Superior temporal gyrus (tissue), 1 donor: ENCODE measurements around the gene CCDC124.
"Not testable (repeated sequence)": the region's sequence is repeated elsewhere in the genome, so short reads cannot be mapped to it uniquely, and the experiment has no call there.

ENCODE experiments used
- DNase-seq: peaks from one replicate; pipeline ENCODE4 v3.0.0-alpha.2; 2016; ENCODE audit errors: extremely low spot score

The CCDC124 gene

DNA sequence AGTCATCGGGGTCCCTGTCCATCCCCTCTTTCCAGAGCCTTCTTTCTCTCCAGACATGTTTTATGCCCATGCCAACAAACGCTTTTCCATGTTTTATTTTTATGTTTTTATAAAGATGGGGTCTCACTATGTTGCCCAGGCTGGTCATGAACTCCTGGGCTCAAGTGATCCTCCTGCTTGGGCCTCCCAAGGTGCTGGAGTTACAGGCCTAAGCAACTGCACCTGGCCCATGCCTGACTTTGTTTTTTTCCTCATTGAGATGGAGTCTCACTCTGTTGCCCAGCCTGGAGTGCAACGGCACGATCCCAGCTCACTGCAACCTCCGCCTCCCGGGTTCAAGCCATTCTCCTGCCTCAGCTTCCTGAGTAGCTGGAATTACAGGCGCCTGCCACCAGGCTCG is 53.8 kb downstream of the CCDC124 start:
- DNase-seq = not testable (repeated sequence)

DNA sequence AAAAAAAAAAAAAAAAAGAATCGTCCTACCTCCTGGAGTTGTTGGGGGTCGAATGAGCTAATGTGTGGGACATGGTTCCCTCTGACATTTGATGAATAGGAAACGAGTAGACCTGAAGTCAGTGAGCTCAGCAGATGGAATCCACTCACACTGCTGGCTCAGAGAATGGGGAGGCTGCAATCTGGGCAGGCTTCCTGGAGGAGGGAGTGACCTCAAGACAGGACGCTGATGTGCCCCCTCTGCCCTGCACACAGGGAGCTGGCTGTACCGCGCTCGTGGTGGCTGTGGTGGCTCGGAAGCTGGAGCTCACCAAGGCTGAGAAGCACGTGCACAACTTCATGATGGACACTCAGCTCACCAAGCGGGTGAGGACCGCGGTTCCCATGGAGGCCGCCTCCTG is 55.3 kb downstream of the CCDC124 start:
- no peak for DNase-seq

DNA sequence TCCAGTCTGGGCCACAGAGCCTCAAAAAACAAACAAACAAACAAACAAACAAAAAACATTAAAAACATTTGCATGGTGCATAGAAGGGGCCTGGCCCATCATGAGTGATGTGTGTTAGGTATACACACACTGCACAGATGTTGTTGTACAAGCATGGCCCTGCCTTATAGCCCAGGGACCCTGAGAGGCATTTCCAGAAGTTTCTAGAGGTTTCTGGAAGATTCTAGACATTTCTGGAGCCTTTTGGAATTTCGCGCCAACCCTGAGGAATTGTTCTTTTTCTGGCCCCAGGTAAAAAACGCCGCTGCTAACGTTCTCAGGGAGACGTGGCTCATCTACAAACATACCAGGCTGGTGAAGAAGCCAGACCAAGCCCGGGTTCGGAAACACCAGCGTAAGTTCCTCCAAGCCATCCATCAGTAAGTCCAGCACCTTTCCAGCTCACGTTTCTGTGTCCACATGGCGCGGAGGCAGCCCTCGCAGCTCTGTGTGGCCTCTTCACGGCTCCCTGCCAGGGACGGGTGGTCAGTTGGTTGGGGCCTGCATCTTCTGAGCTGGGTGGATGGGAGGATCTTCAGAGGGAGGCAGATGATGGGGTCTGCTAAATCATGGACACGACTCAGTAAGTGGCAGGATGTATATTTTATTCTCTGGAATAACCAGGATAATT is 56.7 kb downstream of the CCDC124 start:
- DNase-seq = no peak

DNA sequence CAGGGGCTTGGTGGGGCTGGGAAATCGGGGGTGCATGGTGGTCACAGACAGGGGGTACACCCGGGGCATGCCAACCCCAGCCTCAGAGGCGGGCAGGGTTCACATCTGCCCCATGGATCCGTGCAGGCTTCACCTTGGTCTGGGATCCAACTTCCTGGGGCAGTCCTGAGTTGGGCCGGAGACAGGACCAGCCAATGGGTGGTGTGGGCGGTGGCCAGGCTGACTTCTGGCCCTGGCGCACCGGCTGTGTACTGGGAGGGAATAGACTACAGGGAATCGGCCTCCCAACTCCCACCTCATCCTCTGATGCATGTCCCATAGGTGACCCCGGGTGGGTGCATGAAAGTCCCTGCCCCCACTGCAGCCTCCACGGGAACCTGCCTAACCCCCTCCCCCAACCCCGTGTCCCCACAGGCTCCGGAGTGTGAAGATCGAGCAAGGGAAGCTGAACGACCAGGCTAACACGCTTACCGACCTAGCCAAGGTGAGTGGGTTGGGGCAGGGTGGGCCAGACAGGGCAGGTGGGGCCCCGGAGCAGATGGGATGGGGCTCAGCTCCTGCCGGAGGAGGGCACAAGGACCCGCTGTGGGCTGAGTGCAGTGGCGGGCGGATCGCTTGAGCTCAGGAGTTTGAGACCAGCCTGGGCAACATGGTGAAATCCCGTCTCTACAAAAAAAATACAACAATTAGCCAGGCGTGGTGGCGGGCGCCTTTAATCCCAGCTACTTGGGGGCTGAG is 60.4 kb downstream of the CCDC124 start:
- no peak for DNase-seq
